GM18502 (cell line): ENCODE measurements around the gene HDAC9.

ENCODE experiments used
- ATAC-seq: cut with Tn5 transposase; IDR thresholded peaks from one replicate; pipeline ENCODE4 v1.9.1; 2021; ENCODE audit warnings: mild to moderate bottlenecking; ENCODE audit not compliant: unreplicated experiment, poor library complexity

HDAC9 gene

GRCh38 chr7:18639711-18640110 lies 144.2 kb downstream of the HDAC9 start:
- ATAC-seq, result no peak

GRCh38 chr7:18644981-18645380 lies 149.4 kb downstream of the HDAC9 start:
- no peak for ATAC-seq

- ATAC-seq, result no peak
Observed at GRCh38 chr7:18647582-18647981, 152.0 kb downstream of the HDAC9 start.

- no peak for ATAC-seq
Observed at GRCh38 chr7:18648849-18649758, 153.6 kb downstream of the HDAC9 start.

GRCh38 chr7:18653381-18654155 lies 158.0 kb downstream of the HDAC9 start:
- ATAC-seq, result no peak

- ATAC-seq, result no peak
Observed at GRCh38 chr7:18654709-18655108, 159.2 kb downstream of the HDAC9 start.

GRCh38 chr7:18655506-18655905 lies 160.0 kb downstream of the HDAC9 start:
- no peak for ATAC-seq

- ATAC-seq, result no peak
Observed at GRCh38 chr7:18655912-18656311, 160.4 kb downstream of the HDAC9 start.

GRCh38 chr7:18656362-18656761 lies 160.8 kb downstream of the HDAC9 start:
- ATAC-seq, result no peak

- no peak for ATAC-seq
Observed at GRCh38 chr7:18659746-18660145, 164.2 kb downstream of the HDAC9 start.

GRCh38 chr7:18663321-18663720 lies 167.8 kb downstream of the HDAC9 start:
- ATAC-seq, result no peak

- peak; percentile 99 for ATAC-seq
Observed at GRCh38 chr7:18666107-18666728, 170.7 kb downstream of the HDAC9 start.

GRCh38 chr7:18667466-18667865 lies 171.9 kb downstream of the HDAC9 start:
- no peak for ATAC-seq

- no peak for ATAC-seq
Observed at GRCh38 chr7:18671176-18671575, 175.6 kb downstream of the HDAC9 start.

GRCh38 chr7:18675579-18675978 lies 180.0 kb downstream of the HDAC9 start:
- no peak for ATAC-seq

GRCh38 chr7:18679261-18679660 lies 183.7 kb downstream of the HDAC9 start:
- ATAC-seq, result no peak

- ATAC-seq, result no peak
Observed at GRCh38 chr7:18680576-18680975, 185.0 kb downstream of the HDAC9 start.

GRCh38 chr7:18684916-18685315 lies 189.4 kb downstream of the HDAC9 start:
- no peak for ATAC-seq

- ATAC-seq, result no peak
Observed at GRCh38 chr7:18685971-18686370, 190.4 kb downstream of the HDAC9 start.

GRCh38 chr7:18689551-18689950 lies 194.0 kb downstream of the HDAC9 start:
- no peak for ATAC-seq

- ATAC-seq, result no peak
Observed at GRCh38 chr7:18693406-18693805, 197.9 kb downstream of the HDAC9 start.
